Natural killer cell (primary cell): ENCODE data around the gene SV2B. TPM values are rescaled to one million over a fixed set of nuclear protein-coding genes. Genes with fewer than 3 reads are reported as not detected.

Experiments used
- ATAC-seq, 3 donors: fragments of 150-1000 bp in 2 of 3; fragments of 200-7000 bp in 1 of 3; cut with Tn5 transposase; 1 replicate in 1 of 3; 2 replicates in 2 of 3; pipeline ENCODE4 v1.10.0; 2021; ENCODE audit warnings: mild to moderate bottlenecking in 2 of 3, moderate library complexity in 2 of 3
- DNase-seq, 2 donors: peaks; one replicate each; pipeline versions ENCODE4 v3.0.0 to v3.0.0-alpha.2; 2013 to 2021; ENCODE audit warnings: mixed read lengths in 1 of 2
- H3K27ac ChIP-seq: one replicate; pipeline ENCODE4 v1.5.1; 2013; ENCODE audit warnings: mild to moderate bottlenecking, low read length
- H3K27me3 ChIP-seq: one replicate; pipeline ENCODE4 v1.6.1; 2013; ENCODE audit warnings: low read length; ENCODE audit not compliant: control insufficient read depth, insufficient read depth
- H3K36me3 ChIP-seq: one replicate; pipeline ENCODE4 v1.6.1; 2013; ENCODE audit warnings: low read length; ENCODE audit not compliant: control insufficient read depth, insufficient read depth
- H3K4me1 ChIP-seq: one replicate; pipeline ENCODE4 v1.6.1; 2013; ENCODE audit warnings: low read length; ENCODE audit not compliant: control insufficient read depth, insufficient read depth
- H3K4me3 ChIP-seq: one replicate; pipeline ENCODE4 v1.5.1; 2013; ENCODE audit warnings: low read length
- H3K9me3 ChIP-seq: one replicate; pipeline ENCODE4 v1.6.1; 2013; ENCODE audit warnings: low read length; ENCODE audit not compliant: control insufficient read depth, insufficient read depth
- H3K27ac Mint-ChIP-seq, 2 donors: one replicate each; pipeline ENCODE4 v1.8.0; 2022; ENCODE audit warnings: mild to moderate bottlenecking in 2 of 2, mixed read lengths in 2 of 2, moderate library complexity in 1 of 2
- H3K27me3 Mint-ChIP-seq, 2 donors: one replicate each; pipeline ENCODE4 v1.8.0; 2022; ENCODE audit warnings: low read depth in 2 of 2, mixed read lengths in 2 of 2
- H3K36me3 Mint-ChIP-seq: one replicate; pipeline ENCODE4 v1.8.0; 2022; ENCODE audit warnings: mixed read lengths
- H3K4me1 Mint-ChIP-seq, 2 donors: one replicate each; pipeline ENCODE4 v1.8.0; 2022; ENCODE audit warnings: mixed read lengths in 2 of 2
- H3K4me3 Mint-ChIP-seq: one replicate; pipeline ENCODE4 v1.8.0; 2022; ENCODE audit warnings: mild to moderate bottlenecking, moderate library complexity, mixed read lengths
- H3K9me3 Mint-ChIP-seq, 2 donors: one replicate each; pipeline ENCODE4 v1.8.0; 2022; ENCODE audit warnings: mixed read lengths in 2 of 2
- CTCF ChIP-seq: fragments of 200-600 bp; IDR thresholded peaks from one replicate; pipeline ENCODE4 v1.8.0; 2022; ENCODE audit warnings: antibody characterized with exemption
- WGBS: methylation state at CpG from one replicate; pipeline ENCODE4 v1.1.7; 2013; ENCODE audit warnings: missing lambda C conversion rate; ENCODE audit not compliant: insufficient coverage; 5-methylcytosine and 5-hydroxymethylcytosine counted together
- intact Hi-C: fragments of 100-400 bp; cut with micrococcal nuclease; formaldehyde crosslinking; loops from one replicate; pipeline ENCODE4 v1.14.2; 2022
- total RNA-seq, 4 donors: library from RNA; stranded (reverse); fragments of 120-200 nt in 1 of 4; gene quantifications; one replicate each; pipeline versions ENCODE4 v1.2.3 to v1.2.4, GENCODE V29; 2013 to 2022

Gene SV2B
- total RNA-seq, 3 donors from 2014 or later (not counting 1 experiment from before 2014, with no cell fraction given), result not detected

GRCh38 chr15:91070872-91071271, 29.2 kb upstream of the SV2B start:
- no peaks in the 10 kb centered on the region for H3K9me3 ChIP-seq
- no peak for DNase-seq
- intact Hi-C loops, result no loop called here
- no peak for TF ChIP-seq CTCF
- Mint-ChIP-seq H3K27me3 (peaks cover 20 to 59% of the 10 kb centered on the region in 2 donors), H3K27ac (no peak overlapping the region), H3K36me3 (no peaks in the 10 kb centered on the region), H3K9me3 (no peaks in the 10 kb centered on the region), H3K4me3 (no peak overlapping the region), H3K4me1 (no peaks in the 10 kb centered on the region)
- H3K27me3 ChIP-seq, result peaks cover 4% of the 10 kb centered on the region
- H3K4me3 ChIP-seq, result no peak overlapping the region
- H3K36me3 ChIP-seq, result no peaks in the 10 kb centered on the region
- WGBS, result 87% methylated on average over 8 of the region's 8 CpGs
- no peaks in the 10 kb centered on the region for H3K4me1 ChIP-seq
- no peak for ATAC-seq
- no peak overlapping the region for H3K27ac ChIP-seq

DNA sequence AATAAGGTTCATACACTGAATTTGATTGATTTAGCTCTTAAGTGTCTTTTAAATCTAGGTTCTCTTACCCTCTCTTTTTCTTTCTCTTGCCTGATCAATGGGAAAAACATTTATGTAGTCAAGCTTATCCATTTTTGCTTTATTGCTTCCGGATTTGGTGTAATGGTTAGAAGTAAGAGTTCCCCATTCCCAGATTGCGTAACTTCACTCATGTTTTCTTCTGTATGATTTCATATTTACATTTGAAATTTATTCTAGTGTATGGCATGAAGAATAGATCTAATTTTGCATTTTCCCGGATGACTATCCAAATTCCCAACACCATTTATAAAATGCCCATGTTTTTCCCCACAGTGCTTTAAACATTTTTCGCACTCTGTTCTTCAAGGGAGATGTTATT, 27.9 kb upstream of the SV2B start:
- H3K4me1 ChIP-seq, result no peaks in the 10 kb centered on the region
- Mint-ChIP-seq H3K27me3 (peaks cover 20 to 48% of the 10 kb centered on the region in 2 donors), H3K27ac (no peak overlapping the region), H3K4me3 (no peak overlapping the region), H3K36me3 (no peaks in the 10 kb centered on the region), H3K9me3 (no peaks in the 10 kb centered on the region), H3K4me1 (no peaks in the 10 kb centered on the region)
- WGBS, result no CpG with 5 or more reads among the region's 4 CpGs
- intact Hi-C loops, result no loop called here
- no peak for ATAC-seq
- H3K4me3 ChIP-seq, result no peak overlapping the region
- H3K27me3 ChIP-seq, result peaks cover 4% of the 10 kb centered on the region
- H3K36me3 ChIP-seq, result no peaks in the 10 kb centered on the region
- DNase-seq, result no peak
- H3K27ac ChIP-seq, result no peak overlapping the region
- TF ChIP-seq CTCF, result no peak
- no peaks in the 10 kb centered on the region for H3K9me3 ChIP-seq

- WGBS, result 75% methylated on average over 2 of the region's 2 CpGs
- no peaks in the 10 kb centered on the region for H3K4me1 ChIP-seq
- no peaks in the 10 kb centered on the region for H3K36me3 Mint-ChIP-seq
- H3K9me3 ChIP-seq, result no peaks in the 10 kb centered on the region
- TF ChIP-seq CTCF, result no peak
- no peak overlapping the region for H3K27ac Mint-ChIP-seq
- intact Hi-C loops, result no loop called here
- H3K9me3 Mint-ChIP-seq, result no peaks in the 10 kb centered on the region
- no peak overlapping the region for H3K4me3 ChIP-seq
- no peak overlapping the region for H3K27ac ChIP-seq
- H3K27me3 Mint-ChIP-seq, result peaks cover 20 to 46% of the 10 kb centered on the region in 2 donors
- DNase-seq (no peak), ATAC-seq (no peak)
- H3K4me1 Mint-ChIP-seq, result no peaks in the 10 kb centered on the region
- no peak overlapping the region for H3K4me3 Mint-ChIP-seq
- H3K27me3 ChIP-seq, result peaks cover 4% of the 10 kb centered on the region
- H3K36me3 ChIP-seq, result no peaks in the 10 kb centered on the region
Observed at GRCh38 chr15:91073077-91073476, 27.0 kb upstream of the SV2B start.

GRCh38 chr15:91073768-91074167, 26.3 kb upstream of the SV2B start:
- intact Hi-C loops, result no loop called here
- H3K4me3 Mint-ChIP-seq, result no peak overlapping the region
- no peak for ATAC-seq
- no peak for DNase-seq
- peaks cover 4% of the 10 kb centered on the region for H3K27me3 ChIP-seq
- H3K4me3 ChIP-seq, result no peak overlapping the region
- H3K27ac ChIP-seq, result no peak overlapping the region
- H3K4me1 ChIP-seq, result no peaks in the 10 kb centered on the region
- no peaks in the 10 kb centered on the region for H3K9me3 ChIP-seq
- H3K27ac Mint-ChIP-seq, result no peak overlapping the region
- no peaks in the 10 kb centered on the region for H3K4me1 Mint-ChIP-seq
- no peaks in the 10 kb centered on the region for H3K36me3 Mint-ChIP-seq
- WGBS, result 100% methylated on average over 1 of the region's 1 CpG
- H3K36me3 ChIP-seq, result no peaks in the 10 kb centered on the region
- no peaks in the 10 kb centered on the region for H3K9me3 Mint-ChIP-seq
- peaks cover 20 to 45% of the 10 kb centered on the region in 2 donors for H3K27me3 Mint-ChIP-seq
- no peak for TF ChIP-seq CTCF
